GM12891 (cell line): ENCODE results near the gene FASN.

Experiments
- POLR2A ChIP-seq: IDR thresholded peaks from 2 replicates; pipeline ENCODE4 v1.6.1; 2011; ENCODE audit warnings: low read depth, low read length, control low read depth
- TAF1 ChIP-seq: IDR thresholded peaks from 2 replicates; pipeline ENCODE4 v1.6.1; 2011; ENCODE audit warnings: low read depth, low read length, control low read depth

DNA sequence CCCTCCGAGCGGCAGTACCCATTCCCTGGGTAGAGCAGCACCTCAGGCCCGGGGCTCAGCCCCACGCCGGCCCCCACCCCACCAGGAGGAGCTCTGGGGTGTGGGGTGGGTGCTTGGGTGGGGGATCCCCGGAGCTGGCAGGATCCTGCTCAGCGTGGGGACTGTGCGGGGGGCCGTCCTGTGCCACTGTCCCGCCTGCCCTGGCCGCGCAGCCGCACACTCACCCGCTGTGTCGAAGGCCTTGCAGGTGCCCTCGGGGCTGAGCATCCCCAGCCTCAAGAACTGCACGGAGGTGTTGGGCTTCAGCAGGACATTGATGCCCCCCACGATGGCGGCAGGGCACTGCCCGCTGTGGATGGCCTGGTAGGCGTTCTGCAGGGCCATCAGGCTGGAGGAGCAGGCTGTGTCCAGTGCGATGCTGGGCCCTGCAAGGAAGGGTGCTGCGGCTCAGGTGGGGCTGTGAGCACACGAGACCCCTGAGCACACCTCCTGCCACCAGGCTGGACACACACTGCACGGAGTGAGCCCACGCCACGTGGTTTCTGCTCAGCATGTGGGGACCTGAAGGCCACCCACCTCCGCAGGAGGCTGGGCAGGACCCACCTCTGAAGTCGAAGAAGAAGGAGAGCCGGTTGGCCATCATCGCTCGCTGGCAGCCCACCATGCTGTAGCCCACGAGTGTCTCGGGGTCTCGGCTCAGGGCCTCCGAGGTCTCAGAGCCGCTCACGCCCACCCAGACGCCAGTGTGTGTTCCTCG is 4.9 kb downstream of the FASN start:
- TF ChIP-seq POLR2A (no peak), TAF1 (no peak)
